ENCODE results near the gene GSG1.
"Not testable (repeated sequence)": the region's sequence is repeated elsewhere in the genome, so short reads cannot be mapped to it uniquely, and the experiment has no call there.

DNA sequence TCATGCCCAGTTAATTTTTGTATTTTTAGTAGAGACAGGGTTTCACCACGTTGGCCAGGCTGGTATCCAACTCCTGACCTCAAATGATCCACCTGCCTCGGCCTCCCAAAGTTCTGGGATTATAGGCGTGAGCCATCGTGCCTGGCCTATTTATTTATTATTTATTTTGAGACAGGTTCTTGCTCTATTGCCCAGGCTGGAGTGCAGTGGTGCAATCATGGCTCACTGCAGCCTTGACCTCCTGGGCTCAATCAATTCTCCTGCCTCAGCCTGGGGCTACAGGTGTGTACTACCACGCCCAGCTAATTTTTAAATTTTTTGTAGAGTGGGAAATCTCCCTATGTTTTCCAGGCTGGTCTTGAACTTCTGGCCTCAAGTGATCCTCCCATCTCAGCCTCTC lies 68.1 kb downstream of the GSG1 start:
- TF ChIP-seq ZNF274 (IDR thresholded peaks at IDR 0.05; ENCODE audit: borderline replicate concordance, extremely low read depth, low read length); GTF2F1 (IDR thresholded peaks at IDR 0.05; ENCODE audit: borderline replicate concordance, low read depth, low read length); EP300 (IDR thresholded peaks at IDR 0.05; ENCODE audit: borderline replicate concordance in 1 of 2, low read depth in 2 of 2, low read length in 2 of 2); TAF1 (IDR thresholded peaks at IDR 0.05; ENCODE audit: low read depth, low read length); KDM4A (IDR thresholded peaks at IDR 0.05; ENCODE audit: low read depth, low read length, severe bottlenecking); POLR2AphosphoS5 (IDR thresholded peaks at IDR 0.05; ENCODE audit: low read depth, low read length); CBX5 (IDR thresholded peaks at IDR 0.05; ENCODE audit: low read depth, low read length): not testable (repeated sequence)
- TF ChIP-seq, protein P1, sequence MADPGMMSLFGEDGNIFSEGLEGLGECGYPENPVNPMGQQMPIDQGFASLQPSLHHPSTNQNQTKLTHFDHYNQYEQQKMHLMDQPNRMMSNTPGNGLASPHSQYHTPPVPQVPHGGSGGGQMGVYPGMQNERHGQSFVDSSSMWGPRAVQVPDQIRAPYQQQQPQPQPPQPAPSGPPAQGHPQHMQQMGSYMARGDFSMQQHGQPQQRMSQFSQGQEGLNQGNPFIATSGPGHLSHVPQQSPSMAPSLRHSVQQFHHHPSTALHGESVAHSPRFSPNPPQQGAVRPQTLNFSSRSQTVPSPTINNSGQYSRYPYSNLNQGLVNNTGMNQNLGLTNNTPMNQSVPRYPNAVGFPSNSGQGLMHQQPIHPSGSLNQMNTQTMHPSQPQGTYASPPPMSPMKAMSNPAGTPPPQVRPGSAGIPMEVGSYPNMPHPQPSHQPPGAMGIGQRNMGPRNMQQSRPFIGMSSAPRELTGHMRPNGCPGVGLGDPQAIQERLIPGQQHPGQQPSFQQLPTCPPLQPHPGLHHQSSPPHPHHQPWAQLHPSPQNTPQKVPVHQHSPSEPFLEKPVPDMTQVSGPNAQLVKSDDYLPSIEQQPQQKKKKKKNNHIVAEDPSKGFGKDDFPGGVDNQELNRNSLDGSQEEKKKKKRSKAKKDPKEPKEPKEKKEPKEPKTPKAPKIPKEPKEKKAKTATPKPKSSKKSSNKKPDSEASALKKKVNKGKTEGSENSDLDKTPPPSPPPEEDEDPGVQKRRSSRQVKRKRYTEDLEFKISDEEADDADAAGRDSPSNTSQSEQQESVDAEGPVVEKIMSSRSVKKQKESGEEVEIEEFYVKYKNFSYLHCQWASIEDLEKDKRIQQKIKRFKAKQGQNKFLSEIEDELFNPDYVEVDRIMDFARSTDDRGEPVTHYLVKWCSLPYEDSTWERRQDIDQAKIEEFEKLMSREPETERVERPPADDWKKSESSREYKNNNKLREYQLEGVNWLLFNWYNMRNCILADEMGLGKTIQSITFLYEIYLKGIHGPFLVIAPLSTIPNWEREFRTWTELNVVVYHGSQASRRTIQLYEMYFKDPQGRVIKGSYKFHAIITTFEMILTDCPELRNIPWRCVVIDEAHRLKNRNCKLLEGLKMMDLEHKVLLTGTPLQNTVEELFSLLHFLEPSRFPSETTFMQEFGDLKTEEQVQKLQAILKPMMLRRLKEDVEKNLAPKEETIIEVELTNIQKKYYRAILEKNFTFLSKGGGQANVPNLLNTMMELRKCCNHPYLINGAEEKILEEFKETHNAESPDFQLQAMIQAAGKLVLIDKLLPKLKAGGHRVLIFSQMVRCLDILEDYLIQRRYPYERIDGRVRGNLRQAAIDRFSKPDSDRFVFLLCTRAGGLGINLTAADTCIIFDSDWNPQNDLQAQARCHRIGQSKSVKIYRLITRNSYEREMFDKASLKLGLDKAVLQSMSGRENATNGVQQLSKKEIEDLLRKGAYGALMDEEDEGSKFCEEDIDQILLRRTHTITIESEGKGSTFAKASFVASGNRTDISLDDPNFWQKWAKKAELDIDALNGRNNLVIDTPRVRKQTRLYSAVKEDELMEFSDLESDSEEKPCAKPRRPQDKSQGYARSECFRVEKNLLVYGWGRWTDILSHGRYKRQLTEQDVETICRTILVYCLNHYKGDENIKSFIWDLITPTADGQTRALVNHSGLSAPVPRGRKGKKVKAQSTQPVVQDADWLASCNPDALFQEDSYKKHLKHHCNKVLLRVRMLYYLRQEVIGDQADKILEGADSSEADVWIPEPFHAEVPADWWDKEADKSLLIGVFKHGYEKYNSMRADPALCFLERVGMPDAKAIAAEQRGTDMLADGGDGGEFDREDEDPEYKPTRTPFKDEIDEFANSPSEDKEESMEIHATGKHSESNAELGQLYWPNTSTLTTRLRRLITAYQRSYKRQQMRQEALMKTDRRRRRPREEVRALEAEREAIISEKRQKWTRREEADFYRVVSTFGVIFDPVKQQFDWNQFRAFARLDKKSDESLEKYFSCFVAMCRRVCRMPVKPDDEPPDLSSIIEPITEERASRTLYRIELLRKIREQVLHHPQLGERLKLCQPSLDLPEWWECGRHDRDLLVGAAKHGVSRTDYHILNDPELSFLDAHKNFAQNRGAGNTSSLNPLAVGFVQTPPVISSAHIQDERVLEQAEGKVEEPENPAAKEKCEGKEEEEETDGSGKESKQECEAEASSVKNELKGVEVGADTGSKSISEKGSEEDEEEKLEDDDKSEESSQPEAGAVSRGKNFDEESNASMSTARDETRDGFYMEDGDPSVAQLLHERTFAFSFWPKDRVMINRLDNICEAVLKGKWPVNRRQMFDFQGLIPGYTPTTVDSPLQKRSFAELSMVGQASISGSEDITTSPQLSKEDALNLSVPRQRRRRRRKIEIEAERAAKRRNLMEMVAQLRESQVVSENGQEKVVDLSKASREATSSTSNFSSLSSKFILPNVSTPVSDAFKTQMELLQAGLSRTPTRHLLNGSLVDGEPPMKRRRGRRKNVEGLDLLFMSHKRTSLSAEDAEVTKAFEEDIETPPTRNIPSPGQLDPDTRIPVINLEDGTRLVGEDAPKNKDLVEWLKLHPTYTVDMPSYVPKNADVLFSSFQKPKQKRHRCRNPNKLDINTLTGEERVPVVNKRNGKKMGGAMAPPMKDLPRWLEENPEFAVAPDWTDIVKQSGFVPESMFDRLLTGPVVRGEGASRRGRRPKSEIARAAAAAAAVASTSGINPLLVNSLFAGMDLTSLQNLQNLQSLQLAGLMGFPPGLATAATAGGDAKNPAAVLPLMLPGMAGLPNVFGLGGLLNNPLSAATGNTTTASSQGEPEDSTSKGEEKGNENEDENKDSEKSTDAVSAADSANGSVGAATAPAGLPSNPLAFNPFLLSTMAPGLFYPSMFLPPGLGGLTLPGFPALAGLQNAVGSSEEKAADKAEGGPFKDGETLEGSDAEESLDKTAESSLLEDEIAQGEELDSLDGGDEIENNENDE (IDR thresholded peaks at IDR 0.05; ENCODE audit: insufficient replicate concordance, low read length) = not testable (repeated sequence)
- TF ChIP-seq, protein P2, sequence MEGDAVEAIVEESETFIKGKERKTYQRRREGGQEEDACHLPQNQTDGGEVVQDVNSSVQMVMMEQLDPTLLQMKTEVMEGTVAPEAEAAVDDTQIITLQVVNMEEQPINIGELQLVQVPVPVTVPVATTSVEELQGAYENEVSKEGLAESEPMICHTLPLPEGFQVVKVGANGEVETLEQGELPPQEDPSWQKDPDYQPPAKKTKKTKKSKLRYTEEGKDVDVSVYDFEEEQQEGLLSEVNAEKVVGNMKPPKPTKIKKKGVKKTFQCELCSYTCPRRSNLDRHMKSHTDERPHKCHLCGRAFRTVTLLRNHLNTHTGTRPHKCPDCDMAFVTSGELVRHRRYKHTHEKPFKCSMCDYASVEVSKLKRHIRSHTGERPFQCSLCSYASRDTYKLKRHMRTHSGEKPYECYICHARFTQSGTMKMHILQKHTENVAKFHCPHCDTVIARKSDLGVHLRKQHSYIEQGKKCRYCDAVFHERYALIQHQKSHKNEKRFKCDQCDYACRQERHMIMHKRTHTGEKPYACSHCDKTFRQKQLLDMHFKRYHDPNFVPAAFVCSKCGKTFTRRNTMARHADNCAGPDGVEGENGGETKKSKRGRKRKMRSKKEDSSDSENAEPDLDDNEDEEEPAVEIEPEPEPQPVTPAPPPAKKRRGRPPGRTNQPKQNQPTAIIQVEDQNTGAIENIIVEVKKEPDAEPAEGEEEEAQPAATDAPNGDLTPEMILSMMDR (IDR thresholded peaks at IDR 0.05; ENCODE audit: control extremely low read depth in 1 of 3, insufficient read depth in 1 of 3, low read depth in 1 of 3, low read length in 3 of 3) = not testable (repeated sequence)

All from H1 (cell line).